HG02852 (cell line): Measurements from ENCODE around the gene SKP2.
"Not testable (repeated sequence)": the region's sequence is repeated elsewhere in the genome, so short reads cannot be mapped to it uniquely, and the experiment has no call there.

Experiments used
- ATAC-seq: cut with Tn5 transposase; IDR thresholded peaks from one replicate; pipeline ENCODE4 v1.9.1; 2021; ENCODE audit warnings: mild to moderate bottlenecking, moderate library complexity; ENCODE audit not compliant: unreplicated experiment

The SKP2 gene

GRCh38 chr5:36156121-36156601 lies 4.2 kb downstream of the SKP2 start:
- no peak for ATAC-seq

DNA sequence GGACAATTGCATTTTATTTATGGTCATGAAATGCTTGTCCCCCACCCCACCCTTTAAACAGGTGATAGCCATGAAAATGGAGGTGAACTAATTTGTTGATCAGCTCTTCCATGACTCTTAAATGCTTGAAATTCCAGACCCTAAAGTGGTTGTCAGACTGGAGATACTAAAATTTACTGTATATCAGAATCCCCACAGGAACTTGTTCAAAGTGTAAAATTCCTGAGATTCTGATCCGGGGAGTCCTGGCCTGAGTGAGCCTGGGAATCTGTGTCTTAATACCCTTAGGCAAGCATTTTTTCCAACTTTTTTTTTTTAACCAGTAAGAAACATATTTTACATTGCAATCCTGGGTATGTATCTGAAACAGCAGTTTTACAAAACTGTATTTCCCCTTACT lies 4.7 kb downstream of the SKP2 start:
- no peak for ATAC-seq

GRCh38 chr5:36158144-36158543 lies 6.2 kb downstream of the SKP2 start:
- ATAC-seq, result no peak

DNA sequence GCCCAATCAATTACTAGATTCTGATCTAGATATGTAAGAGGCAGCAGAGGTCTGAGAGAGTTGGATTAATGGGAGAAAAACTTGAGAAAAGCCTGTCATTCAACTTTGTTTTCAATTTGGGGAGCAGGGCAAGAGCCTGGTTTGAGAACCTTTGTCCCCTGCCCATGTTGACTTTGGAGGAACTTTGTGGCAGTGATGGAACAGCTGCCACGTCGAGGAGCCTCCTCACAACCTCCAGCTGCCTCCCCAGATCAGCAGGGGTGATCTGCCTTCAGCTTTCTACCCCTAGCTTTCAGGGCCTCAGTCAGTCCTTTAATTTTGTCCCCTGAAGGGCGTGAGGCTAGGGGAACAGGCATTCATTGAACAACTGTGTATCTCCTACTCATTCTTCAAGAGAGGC lies 8.7 kb downstream of the SKP2 start:
- no peak for ATAC-seq

GRCh38 chr5:36161361-36161760 lies 9.4 kb downstream of the SKP2 start:
- ATAC-seq, result no peak

DNA sequence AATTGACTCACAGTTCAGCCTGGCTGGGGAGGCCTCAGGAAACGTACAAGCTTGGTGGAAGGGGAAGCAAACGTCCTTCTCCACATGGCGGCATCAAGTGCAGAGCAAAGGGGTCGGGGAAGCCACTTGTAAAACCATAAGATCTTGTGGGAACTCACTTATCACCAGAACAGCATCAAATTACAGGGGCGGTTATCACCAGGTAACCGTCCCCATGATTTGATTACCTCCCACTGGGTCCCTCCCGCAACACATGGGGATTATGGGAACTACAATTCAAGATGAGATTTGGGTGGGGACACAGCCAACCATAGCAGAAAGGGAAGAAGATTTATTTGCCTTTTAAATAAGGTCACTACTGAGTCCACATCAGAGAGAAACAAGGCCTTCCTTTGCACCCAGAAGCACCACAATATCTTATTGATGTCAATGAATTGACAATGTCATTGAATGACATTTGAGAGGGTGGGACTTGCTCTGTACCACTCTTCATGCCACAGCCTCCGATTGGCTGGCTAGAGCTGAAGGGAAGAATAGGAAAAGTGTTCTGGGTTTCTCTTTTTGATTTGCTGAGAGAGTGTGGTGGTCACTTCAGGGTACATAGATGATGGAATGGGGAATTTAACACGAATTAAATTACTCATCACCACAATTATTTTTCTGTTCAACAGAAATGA lies 11.0 kb downstream of the SKP2 start:
- no peak for ATAC-seq

DNA sequence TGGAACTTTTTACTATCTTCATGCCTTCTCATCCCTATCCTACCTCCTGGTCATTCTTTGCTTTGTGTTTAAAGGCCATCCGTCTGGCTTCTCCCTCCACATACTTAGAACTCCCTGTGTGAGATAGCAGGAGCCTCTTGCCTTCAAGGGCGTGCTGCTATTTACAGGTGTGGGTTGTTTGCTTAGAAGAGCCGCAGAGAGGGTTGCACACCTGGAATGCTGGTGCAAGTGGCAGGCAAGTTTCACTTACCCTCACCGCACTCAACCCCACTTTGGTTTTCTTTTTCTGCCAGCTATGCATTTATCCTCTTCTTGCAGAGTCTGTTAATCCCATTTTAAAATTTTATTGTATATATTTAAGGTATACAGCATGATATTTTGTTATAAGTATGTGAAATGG lies 12.6 kb downstream of the SKP2 start:
- no peak for ATAC-seq

GRCh38 chr5:36168737-36169136 lies 16.8 kb downstream of the SKP2 start:
- no peak for ATAC-seq

GRCh38 chr5:36170832-36171424 lies 19.0 kb downstream of the SKP2 start:
- ATAC-seq, result no peak

GRCh38 chr5:36172599-36172998 lies 20.7 kb downstream of the SKP2 start:
- no peak for ATAC-seq

DNA sequence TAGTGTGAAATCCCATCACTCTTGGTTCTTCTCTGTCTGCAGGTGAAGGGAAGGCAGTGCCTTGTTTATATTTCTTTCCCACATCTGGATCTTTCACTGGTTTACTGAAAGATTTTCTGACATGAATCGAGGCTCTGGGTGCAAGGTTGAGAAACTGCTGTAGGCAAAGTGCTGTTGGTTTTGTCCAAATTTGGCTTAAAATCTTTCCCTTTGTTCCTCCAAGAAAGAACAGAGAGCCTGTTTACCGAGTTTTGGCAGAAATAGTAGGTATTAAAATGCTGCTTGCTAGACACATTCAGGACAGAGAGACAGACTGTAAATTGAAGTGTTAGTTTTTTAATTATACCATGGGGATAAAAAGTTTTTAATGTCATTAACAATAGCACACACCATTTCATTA lies 21.5 kb downstream of the SKP2 start:
- ATAC-seq, result no peak

DNA sequence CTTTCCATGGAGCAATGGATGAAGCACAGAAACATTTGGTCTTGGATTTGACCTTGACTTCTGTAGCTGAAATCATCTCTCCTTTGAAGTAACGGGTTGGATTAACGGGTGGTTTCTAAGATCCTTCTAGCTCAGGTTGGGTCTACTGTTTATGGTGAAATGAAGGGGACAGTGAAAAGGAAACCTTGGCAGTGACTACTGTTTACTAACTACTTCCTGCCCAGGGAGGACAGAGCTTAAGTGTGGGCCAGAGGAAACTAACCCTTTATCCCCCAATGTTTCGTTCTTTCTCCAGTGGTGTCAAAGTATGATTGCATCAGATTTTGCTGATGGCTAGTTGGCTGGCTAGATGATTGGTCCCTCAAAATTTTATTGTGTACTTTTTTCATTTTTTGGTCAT lies 22.2 kb downstream of the SKP2 start:
- ATAC-seq, result no peak

DNA sequence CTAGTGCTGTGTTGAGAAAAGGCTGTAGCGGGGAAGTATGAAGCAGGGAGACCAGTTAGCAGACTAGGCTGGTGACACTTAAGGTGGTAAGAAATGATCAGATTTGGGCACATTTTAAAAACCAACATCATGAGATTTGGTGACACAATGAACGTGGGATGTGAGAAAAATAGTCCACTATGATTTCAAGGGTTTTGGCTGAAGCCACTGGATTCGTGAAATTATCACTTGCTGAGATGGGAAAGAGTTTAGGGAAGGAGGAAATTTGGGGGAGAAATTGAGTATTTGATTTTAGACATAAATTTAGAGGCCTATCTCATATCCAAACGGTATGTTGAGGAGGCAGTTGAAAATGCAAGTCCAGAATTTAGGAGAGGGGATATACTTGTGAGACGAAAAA lies 23.1 kb downstream of the SKP2 start:
- no peak for ATAC-seq

- ATAC-seq, result peak; percentile 98
Measured at GRCh38 chr5:36177154-36177553, 25.2 kb downstream of the SKP2 start.

DNA sequence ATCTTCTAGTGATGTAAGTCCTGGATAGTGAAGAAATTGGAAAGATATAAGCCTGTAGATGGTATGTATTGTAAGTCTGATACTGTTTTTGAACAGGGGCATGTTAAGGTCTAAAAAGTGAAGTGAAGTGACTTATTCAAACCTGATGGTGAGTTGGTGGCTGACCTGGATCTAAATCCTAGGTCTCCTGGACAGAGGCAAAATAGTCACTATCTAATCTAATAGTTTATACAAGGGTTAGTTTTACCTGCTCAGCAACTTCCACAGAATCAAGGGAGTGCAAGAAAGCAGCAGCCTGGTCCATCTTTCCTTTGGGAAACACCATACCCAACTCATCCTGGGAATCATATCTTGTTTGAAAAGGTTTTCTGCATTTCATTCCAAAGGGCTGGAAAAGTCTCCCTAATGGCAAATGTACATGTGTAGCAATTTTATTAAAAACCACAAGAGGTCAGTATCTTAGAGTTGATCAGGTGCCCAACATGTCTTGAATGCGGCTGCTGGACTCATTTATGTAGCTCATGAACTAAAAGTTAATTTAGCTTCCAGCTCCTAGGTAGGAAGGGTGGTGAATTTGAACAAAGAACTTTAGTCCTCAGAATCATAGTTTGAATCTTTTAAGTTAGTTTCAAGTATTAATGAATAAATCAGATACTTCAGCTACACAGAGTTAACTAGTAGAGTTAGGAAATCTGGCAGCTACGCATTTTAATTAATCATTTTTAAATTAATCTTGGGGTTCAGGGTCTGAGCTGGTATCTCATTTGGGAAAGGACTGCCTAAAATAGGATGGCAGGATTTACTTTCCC lies 26.0 kb downstream of the SKP2 start:
- no peak for ATAC-seq

DNA sequence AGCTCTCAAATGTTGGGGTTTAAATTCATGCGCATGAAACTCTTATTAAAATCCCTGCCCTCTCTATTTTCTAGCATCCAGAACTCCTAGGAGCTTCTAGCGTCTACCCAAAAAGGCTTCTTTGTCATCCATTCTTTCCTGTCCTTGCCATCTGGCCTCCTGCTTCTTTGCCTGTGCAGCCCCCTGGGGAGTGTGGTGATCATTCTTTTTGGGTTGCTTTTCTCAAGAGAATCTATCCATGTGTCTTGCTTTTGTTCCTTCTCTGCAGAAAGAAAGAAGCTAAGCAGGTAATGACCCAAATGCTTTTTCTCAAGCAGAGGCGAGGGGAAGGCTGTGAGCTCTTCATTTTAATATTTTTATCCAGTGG lies 26.6 kb downstream of the SKP2 start:
- no peak for ATAC-seq

DNA sequence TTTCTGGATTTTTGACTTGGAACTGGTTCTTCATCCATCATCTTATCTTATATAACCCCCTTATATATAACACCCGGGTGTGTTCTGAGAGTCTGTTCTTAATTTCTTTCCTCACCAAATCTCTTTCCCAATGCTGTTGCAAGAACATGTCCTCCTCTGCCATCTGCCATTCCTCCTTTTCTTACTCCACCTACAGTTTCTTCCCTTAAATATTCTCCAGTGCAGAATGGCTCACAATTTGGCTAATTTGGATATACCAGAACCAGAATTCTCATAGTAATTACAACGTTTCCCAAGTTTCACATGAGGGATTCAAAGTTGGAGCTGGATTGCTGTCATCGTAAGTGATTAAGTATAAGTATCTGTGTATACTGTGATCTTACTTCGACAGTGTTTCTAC lies 28.0 kb downstream of the SKP2 start:
- ATAC-seq, result no peak

GRCh38 chr5:36180556-36181350 lies 28.8 kb downstream of the SKP2 start:
- no peak for ATAC-seq

GRCh38 chr5:36181774-36182173 lies 29.9 kb downstream of the SKP2 start:
- ATAC-seq, result no peak

- not testable (repeated sequence) for ATAC-seq
Measured at GRCh38 chr5:36184408-36184807, 32.5 kb downstream of the SKP2 start.

GRCh38 chr5:36193746-36194145 lies 41.8 kb downstream of the SKP2 start:
- no peak for ATAC-seq
